ENCODE measurements around the gene FBXO11. TPM values are rescaled to one million over a fixed set of nuclear protein-coding genes. Genes with fewer than 3 reads are reported as not detected.

FBXO11 gene
- total RNA-seq, 1 experiment from 2014 or later = 60.5 TPM

DNA sequence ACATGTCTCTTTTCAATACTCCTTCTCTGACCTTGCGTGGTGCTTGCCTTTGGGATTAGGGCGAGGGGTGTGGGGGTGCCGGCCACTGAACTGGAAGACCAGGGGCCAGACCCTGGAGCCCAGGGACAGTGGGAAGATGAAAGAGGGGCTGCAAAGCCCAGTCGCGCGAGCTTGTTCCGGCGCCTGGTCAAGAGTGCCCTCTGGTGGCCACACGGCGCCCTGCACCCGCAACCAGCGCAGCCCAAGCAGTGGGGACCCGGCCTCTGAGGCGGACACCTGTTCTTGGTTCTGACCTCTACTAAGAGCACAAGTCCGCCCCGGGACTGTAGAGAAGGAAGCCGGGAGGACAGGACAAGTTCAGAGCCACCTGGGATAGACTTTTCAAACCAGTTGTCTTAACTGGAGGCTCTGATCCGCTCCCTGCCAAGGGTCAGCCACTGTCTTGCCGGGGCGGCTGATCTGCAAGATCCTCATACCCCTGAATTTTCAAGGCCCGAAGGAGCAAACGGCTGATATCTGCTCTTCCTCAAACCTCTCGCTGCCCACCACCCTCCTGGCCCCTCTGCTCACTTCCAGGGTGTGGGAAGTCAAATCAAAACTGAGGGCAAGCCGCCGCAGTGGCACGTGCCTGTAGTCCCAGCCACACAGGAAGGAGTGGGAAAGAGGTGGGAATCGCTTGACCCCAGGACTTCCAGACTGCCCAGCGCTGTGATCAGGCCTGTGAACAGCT, 138.3 kb downstream of the FBXO11 start:
- POLR2A ChIA-PET = no interaction called here
- Mint-ChIP-seq H3K27ac (ENCODE audit: unreplicated experiment) (no peak overlapping the region), H3K9me3 (ENCODE audit: unreplicated experiment) (peaks cover 10% of the 10 kb centered on the region), H3K27me3 (ENCODE audit: insufficient read depth, unreplicated experiment) (no peaks in the 10 kb centered on the region), H3K4me1 (ENCODE audit: low read depth, unreplicated experiment) (peaks cover 6% of the 10 kb centered on the region), H3K36me3 (ENCODE audit: insufficient read depth, unreplicated experiment) (no peaks in the 10 kb centered on the region), H3K4me3 (ENCODE audit: unreplicated experiment) (peak overlapping the region; percentile 36)
- no TSS peak for BruUV-seq (replicated peaks)
- H3K4me3 ChIP-seq (ENCODE audit: low read depth, low read length) = no peak overlapping the region
- H3K9me3 ChIP-seq = peaks cover 7% of the 10 kb centered on the region
- TF ChIP-seq, protein P1, sequence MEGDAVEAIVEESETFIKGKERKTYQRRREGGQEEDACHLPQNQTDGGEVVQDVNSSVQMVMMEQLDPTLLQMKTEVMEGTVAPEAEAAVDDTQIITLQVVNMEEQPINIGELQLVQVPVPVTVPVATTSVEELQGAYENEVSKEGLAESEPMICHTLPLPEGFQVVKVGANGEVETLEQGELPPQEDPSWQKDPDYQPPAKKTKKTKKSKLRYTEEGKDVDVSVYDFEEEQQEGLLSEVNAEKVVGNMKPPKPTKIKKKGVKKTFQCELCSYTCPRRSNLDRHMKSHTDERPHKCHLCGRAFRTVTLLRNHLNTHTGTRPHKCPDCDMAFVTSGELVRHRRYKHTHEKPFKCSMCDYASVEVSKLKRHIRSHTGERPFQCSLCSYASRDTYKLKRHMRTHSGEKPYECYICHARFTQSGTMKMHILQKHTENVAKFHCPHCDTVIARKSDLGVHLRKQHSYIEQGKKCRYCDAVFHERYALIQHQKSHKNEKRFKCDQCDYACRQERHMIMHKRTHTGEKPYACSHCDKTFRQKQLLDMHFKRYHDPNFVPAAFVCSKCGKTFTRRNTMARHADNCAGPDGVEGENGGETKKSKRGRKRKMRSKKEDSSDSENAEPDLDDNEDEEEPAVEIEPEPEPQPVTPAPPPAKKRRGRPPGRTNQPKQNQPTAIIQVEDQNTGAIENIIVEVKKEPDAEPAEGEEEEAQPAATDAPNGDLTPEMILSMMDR (IDR thresholded peaks at IDR 0.05; ENCODE audit: insufficient read depth in 1 of 2, low read depth in 1 of 2, low read length in 1 of 2, severe bottlenecking in 1 of 2, unreplicated experiment in 1 of 2) = peak; percentile 99
- H3K27me3 ChIP-seq (replicated peaks; ENCODE audit: control insufficient read depth, insufficient read depth, low read length) = no peaks in the 10 kb centered on the region
- intact Hi-C loops (cut with micrococcal nuclease; ENCODE audit: unreplicated experiment) = loop anchor here (1.0 to 10.0 kb wide), 7 partner anchors 29 to 381 kb away; no protein-coding TSS in a partner anchor
- no peaks in the 10 kb centered on the region for H3K36me3 ChIP-seq (ENCODE audit: control insufficient read depth, insufficient read depth, low read length)
- peak; percentile 66 to 89 for DNase-seq
- CTCF ChIA-PET = interaction anchor here (0.6 to 1.5 kb wide), 12 partner anchors 9 to 433 kb away, joined by 3 to 11 read pairs (median 4); partner anchors contain the start of gene MSH6
- peaks cover 8% of the 10 kb centered on the region; the same call in 1 of the 2 replicates for H3K4me1 ChIP-seq

- H3K9me3 Mint-ChIP-seq (ENCODE audit: unreplicated experiment) = peaks cover 10% of the 10 kb centered on the region
- BruUV-seq (replicated peaks) = no TSS peak
- H3K4me3 Mint-ChIP-seq (ENCODE audit: unreplicated experiment) = peak overlapping the region; percentile 36
- no peaks in the 10 kb centered on the region for H3K36me3 Mint-ChIP-seq (ENCODE audit: insufficient read depth, unreplicated experiment)
- POLR2A ChIA-PET = no interaction called here
- TF ChIP-seq, protein P1 (IDR thresholded peaks at IDR 0.05; ENCODE audit: insufficient read depth in 1 of 2, low read depth in 1 of 2, low read length in 1 of 2, severe bottlenecking in 1 of 2, unreplicated experiment in 1 of 2) = no peak
- H3K36me3 ChIP-seq (ENCODE audit: control insufficient read depth, insufficient read depth, low read length) = no peaks in the 10 kb centered on the region
- peaks cover 7% of the 10 kb centered on the region for H3K9me3 ChIP-seq
- intact Hi-C loops (cut with micrococcal nuclease; ENCODE audit: unreplicated experiment) = loop anchor here (5.0 to 10.0 kb wide), 4 partner anchors 50 to 380 kb away; no protein-coding TSS in a partner anchor
- no peaks in the 10 kb centered on the region for H3K27me3 Mint-ChIP-seq (ENCODE audit: insufficient read depth, unreplicated experiment)
- H3K27ac Mint-ChIP-seq (ENCODE audit: unreplicated experiment) = no peak overlapping the region
- H3K4me1 ChIP-seq = peaks cover 8% of the 10 kb centered on the region; the same call in 1 of the 2 replicates
- H3K4me1 Mint-ChIP-seq (ENCODE audit: low read depth, unreplicated experiment) = peaks cover 6% of the 10 kb centered on the region
- no peaks in the 10 kb centered on the region for H3K27me3 ChIP-seq (replicated peaks; ENCODE audit: control insufficient read depth, insufficient read depth, low read length)
- no peak for DNase-seq
- H3K4me3 ChIP-seq (ENCODE audit: low read depth, low read length) = no peak overlapping the region
- CTCF ChIA-PET = interaction anchor here (0.6 to 1.4 kb wide), 11 partner anchors 9 to 432 kb away, joined by 3 to 11 read pairs (median 6); partner anchors contain the start of gene MSH6
Measured at GRCh38 chr2:47767497-47767844, 138.8 kb downstream of the FBXO11 start.

DNA sequence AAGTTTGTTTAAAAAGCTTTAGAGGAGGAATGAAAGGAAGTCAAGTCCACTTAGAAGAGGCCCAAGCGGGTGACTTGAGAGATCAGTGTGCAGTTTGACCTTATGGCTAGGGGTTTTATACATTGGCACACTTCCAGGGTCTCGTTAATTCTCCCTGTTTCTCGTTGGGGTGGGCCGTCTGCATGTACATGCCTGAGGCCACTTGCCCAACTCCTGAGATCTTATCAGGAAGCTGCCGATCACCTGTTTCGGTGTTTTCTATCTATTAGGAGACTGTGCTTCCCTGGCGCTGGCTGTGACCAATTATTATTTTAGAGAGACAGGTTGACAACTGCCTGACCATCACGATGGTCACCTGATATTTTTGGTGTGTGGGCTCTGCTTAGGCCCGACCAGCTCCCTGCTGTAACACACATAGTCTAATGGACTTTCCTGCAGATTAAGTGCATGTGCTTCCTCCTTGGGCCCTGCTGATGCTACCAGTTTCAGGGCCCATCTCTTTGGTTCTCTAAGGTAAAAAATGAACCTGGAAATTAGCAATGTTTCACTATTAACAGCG, 154.4 kb downstream of the FBXO11 start:
- intact Hi-C loops (cut with micrococcal nuclease; ENCODE audit: unreplicated experiment) = no loop called here
- ChIA-PET CTCF (no interaction called here), POLR2A (no interaction called here)
- no TSS peak for BruUV-seq (replicated peaks)
- Mint-ChIP-seq H3K36me3 (ENCODE audit: insufficient read depth, unreplicated experiment) (no peaks in the 10 kb centered on the region), H3K27ac (ENCODE audit: unreplicated experiment) (no peak overlapping the region), H3K4me1 (ENCODE audit: low read depth, unreplicated experiment) (no peaks in the 10 kb centered on the region), H3K4me3 (ENCODE audit: unreplicated experiment) (no peak overlapping the region), H3K9me3 (ENCODE audit: unreplicated experiment) (no peaks in the 10 kb centered on the region), H3K27me3 (ENCODE audit: insufficient read depth, unreplicated experiment) (no peaks in the 10 kb centered on the region)
- Histone ChIP-seq H3K4me3 (ENCODE audit: low read depth, low read length) (no peak overlapping the region), H3K4me1 (peaks cover 16% of the 10 kb centered on the region), H3K27me3 (replicated peaks; ENCODE audit: control insufficient read depth, insufficient read depth, low read length) (no peaks in the 10 kb centered on the region), H3K36me3 (ENCODE audit: control insufficient read depth, insufficient read depth, low read length) (no peaks in the 10 kb centered on the region), H3K9me3 (peaks cover 7% of the 10 kb centered on the region; the same call in 1 of the 2 replicates)
- TF ChIP-seq, protein P1 (IDR thresholded peaks at IDR 0.05; ENCODE audit: insufficient read depth in 1 of 2, low read depth in 1 of 2, low read length in 1 of 2, severe bottlenecking in 1 of 2, unreplicated experiment in 1 of 2) = no peak
- DNase-seq = no peak

Data from Caco-2 (cell line).